ENCODE data around the gene CDH13. TPM values are rescaled to one million over a fixed set of nuclear protein-coding genes. Genes with fewer than 3 reads are reported as not detected.

The CDH13 gene
- total and polyA plus RNA-seq, 10 of the 15 experiments (the other 5 are each of a cell fraction or from before 2014, with no cell fraction given), result under 0.01 to 0.05 TPM; not detected in 8

DNA sequence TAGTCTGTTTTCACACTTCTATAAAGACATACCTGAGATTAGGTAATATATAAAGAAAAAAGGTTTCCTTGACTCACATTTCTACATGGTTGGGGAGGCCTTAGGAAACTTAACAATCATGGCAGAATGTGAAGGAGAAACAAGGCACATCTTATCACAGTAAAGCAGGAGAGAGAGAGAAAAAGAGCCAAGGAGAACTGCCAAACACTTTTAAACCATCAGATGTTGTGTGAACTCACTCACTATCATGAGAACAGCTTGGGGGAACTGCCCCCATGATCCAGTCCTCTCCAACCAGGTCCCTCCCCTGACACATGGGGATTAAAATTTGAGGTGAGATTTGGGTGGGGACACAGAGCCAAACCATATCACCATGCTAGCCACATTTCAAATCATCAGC is 547.9 kb downstream of the CDH13 start (continued):
- TF ChIP-seq, protein P1, sequence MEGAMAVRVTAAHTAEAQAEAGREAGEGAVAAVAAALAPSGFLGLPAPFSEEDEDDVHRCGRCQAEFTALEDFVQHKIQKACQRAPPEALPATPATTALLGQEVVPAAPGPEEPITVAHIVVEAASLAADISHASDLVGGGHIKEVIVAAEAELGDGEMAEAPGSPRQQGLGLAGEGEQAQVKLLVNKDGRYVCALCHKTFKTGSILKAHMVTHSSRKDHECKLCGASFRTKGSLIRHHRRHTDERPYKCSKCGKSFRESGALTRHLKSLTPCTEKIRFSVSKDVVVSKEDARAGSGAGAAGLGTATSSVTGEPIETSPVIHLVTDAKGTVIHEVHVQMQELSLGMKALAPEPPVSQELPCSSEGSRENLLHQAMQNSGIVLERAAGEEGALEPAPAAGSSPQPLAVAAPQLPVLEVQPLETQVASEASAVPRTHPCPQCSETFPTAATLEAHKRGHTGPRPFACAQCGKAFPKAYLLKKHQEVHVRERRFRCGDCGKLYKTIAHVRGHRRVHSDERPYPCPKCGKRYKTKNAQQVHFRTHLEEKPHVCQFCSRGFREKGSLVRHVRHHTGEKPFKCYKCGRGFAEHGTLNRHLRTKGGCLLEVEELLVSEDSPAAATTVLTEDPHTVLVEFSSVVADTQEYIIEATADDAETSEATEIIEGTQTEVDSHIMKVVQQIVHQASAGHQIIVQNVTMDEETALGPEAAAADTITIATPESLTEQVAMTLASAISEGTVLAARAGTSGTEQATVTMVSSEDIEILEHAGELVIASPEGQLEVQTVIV (IDR thresholded peaks at IDR 0.05; ENCODE audit: borderline replicate concordance, partially characterized antibody), result no peak
- TF ChIP-seq RBBP5 (conservative IDR thresholded peaks at IDR 0.05) (no peak), CREB1 (IDR thresholded peaks at IDR 0.05; ENCODE audit: low read depth) (no peak), MTA3 (IDR thresholded peaks at IDR 0.05; ENCODE audit: borderline replicate concordance, low read length) (no peak), STAT3 (IDR thresholded peaks at IDR 0.05; ENCODE audit: low read depth, low read length) (no peak), SIX5 (IDR thresholded peaks at IDR 0.05; ENCODE audit: low read depth, low read length, severe bottlenecking) (no peak), ZZZ3 (IDR thresholded peaks at IDR 0.05; ENCODE audit: control insufficient read depth, insufficient read length, low read depth) (no peak), MEF2A (IDR thresholded peaks at IDR 0.05; ENCODE audit: insufficient read depth, low read depth, low read length) (no peak), NR2C1 (IDR thresholded peaks at IDR 0.05) (no peak), HCFC1 (IDR thresholded peaks at IDR 0.05; ENCODE audit: low read length) (no peak)
- TF ChIP-seq, protein P2, sequence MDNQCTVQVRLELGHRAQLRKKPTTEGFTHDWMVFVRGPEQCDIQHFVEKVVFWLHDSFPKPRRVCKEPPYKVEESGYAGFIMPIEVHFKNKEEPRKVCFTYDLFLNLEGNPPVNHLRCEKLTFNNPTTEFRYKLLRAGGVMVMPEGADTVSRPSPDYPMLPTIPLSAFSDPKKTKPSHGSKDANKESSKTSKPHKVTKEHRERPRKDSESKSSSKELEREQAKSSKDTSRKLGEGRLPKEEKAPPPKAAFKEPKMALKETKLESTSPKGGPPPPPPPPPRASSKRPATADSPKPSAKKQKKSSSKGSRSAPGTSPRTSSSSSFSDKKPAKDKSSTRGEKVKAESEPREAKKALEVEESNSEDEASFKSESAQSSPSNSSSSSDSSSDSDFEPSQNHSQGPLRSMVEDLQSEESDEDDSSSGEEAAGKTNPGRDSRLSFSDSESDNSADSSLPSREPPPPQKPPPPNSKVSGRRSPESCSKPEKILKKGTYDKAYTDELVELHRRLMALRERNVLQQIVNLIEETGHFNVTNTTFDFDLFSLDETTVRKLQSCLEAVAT (IDR thresholded peaks at IDR 0.05), result no peak
- TF ChIP-seq, protein P3, sequence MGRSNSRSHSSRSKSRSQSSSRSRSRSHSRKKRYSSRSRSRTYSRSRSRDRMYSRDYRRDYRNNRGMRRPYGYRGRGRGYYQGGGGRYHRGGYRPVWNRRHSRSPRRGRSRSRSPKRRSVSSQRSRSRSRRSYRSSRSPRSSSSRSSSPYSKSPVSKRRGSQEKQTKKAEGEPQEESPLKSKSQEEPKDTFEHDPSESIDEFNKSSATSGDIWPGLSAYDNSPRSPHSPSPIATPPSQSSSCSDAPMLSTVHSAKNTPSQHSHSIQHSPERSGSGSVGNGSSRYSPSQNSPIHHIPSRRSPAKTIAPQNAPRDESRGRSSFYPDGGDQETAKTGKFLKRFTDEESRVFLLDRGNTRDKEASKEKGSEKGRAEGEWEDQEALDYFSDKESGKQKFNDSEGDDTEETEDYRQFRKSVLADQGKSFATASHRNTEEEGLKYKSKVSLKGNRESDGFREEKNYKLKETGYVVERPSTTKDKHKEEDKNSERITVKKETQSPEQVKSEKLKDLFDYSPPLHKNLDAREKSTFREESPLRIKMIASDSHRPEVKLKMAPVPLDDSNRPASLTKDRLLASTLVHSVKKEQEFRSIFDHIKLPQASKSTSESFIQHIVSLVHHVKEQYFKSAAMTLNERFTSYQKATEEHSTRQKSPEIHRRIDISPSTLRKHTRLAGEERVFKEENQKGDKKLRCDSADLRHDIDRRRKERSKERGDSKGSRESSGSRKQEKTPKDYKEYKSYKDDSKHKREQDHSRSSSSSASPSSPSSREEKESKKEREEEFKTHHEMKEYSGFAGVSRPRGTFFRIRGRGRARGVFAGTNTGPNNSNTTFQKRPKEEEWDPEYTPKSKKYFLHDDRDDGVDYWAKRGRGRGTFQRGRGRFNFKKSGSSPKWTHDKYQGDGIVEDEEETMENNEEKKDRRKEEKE (IDR thresholded peaks at IDR 0.05), result no peak
- TF ChIP-seq, protein P4, sequence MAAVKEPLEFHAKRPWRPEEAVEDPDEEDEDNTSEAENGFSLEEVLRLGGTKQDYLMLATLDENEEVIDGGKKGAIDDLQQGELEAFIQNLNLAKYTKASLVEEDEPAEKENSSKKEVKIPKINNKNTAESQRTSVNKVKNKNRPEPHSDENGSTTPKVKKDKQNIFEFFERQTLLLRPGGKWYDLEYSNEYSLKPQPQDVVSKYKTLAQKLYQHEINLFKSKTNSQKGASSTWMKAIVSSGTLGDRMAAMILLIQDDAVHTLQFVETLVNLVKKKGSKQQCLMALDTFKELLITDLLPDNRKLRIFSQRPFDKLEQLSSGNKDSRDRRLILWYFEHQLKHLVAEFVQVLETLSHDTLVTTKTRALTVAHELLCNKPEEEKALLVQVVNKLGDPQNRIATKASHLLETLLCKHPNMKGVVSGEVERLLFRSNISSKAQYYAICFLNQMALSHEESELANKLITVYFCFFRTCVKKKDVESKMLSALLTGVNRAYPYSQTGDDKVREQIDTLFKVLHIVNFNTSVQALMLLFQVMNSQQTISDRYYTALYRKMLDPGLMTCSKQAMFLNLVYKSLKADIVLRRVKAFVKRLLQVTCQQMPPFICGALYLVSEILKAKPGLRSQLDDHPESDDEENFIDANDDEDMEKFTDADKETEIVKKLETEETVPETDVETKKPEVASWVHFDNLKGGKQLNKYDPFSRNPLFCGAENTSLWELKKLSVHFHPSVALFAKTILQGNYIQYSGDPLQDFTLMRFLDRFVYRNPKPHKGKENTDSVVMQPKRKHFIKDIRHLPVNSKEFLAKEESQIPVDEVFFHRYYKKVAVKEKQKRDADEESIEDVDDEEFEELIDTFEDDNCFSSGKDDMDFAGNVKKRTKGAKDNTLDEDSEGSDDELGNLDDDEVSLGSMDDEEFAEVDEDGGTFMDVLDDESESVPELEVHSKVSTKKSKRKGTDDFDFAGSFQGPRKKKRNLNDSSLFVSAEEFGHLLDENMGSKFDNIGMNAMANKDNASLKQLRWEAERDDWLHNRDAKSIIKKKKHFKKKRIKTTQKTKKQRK (IDR thresholded peaks at IDR 0.05; ENCODE audit: low read depth, low read length), result no peak
